Bronchial epithelial cell (primary cell): Measurements from ENCODE around the gene ADSS1. TPM values are rescaled to one million over a fixed set of nuclear protein-coding genes. Genes with fewer than 3 reads are reported as not detected.

Experiments used
- DNase-seq: peaks from one replicate; pipeline ENCODE4 v3.0.0-alpha.2; 2010; ENCODE audit warnings: low read depth
- FAIRE-seq: peaks from 2 replicates; lab custom pipeline; 2011; peaks lifted over from hg19 to GRCh38; lab: Jason Lieb, UNC
- H3K27me3 ChIP-seq: 2 replicates; pipeline ENCODE4 v1.5.1; 2011; ENCODE audit warnings: low read length; ENCODE audit not compliant: control insufficient read depth, insufficient read depth
- H3K36me3 ChIP-seq: 2 replicates; pipeline ENCODE4 v1.5.1; 2011; ENCODE audit warnings: low read length; ENCODE audit not compliant: control insufficient read depth, insufficient read depth
- H3K4me3 ChIP-seq: 2 replicates; pipeline ENCODE4 v1.5.1; 2011; ENCODE audit warnings: mild to moderate bottlenecking, low read depth, low read length, control low read depth
- CTCF ChIP-seq: IDR thresholded peaks from 2 replicates; pipeline ENCODE4 v1.5.1; 2011; ENCODE audit warnings: mild to moderate bottlenecking, moderate library complexity, low read length, control low read depth, inconsistent platforms; ENCODE audit not compliant: insufficient read depth, severe bottlenecking
- total RNA-seq: library from RNA; depleted of rRNA; stranded (reverse); fragments of >200 nt; gene quantifications from 2 replicates; pipeline ENCODE4 v1.2.1, GENCODE V29; 2014

Gene ADSS1
- total RNA-seq, 1 donor from 2014 or later = 18.2 TPM

DNA sequence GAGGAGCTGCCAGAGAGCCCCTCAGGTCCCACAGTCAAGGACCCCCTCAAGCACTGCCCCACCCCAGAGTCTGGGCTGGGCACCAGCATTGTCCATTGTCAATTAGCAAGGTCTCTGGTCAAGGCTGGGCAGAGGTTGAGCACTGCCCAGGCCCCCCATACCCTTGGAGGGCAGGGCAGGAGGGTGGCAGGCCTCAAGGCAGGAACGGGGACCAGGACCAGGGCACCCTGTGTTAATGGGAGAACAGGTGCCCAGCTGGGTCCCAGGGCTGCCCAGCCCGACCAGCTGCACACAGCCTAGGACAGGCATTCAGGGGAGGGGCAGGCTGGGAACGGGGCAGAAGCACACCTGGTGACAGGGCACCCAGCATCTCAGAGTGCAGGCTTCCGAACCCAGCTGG is 47.3 kb downstream of the ADSS1 start:
- DNase-seq (no peak), FAIRE-seq (no peak)
- Histone ChIP-seq H3K27me3 (no peaks in the 10 kb centered on the region), H3K4me3 (no peak overlapping the region), H3K36me3 (peaks cover 25% of the 10 kb centered on the region)
- TF ChIP-seq CTCF = no peak

DNA sequence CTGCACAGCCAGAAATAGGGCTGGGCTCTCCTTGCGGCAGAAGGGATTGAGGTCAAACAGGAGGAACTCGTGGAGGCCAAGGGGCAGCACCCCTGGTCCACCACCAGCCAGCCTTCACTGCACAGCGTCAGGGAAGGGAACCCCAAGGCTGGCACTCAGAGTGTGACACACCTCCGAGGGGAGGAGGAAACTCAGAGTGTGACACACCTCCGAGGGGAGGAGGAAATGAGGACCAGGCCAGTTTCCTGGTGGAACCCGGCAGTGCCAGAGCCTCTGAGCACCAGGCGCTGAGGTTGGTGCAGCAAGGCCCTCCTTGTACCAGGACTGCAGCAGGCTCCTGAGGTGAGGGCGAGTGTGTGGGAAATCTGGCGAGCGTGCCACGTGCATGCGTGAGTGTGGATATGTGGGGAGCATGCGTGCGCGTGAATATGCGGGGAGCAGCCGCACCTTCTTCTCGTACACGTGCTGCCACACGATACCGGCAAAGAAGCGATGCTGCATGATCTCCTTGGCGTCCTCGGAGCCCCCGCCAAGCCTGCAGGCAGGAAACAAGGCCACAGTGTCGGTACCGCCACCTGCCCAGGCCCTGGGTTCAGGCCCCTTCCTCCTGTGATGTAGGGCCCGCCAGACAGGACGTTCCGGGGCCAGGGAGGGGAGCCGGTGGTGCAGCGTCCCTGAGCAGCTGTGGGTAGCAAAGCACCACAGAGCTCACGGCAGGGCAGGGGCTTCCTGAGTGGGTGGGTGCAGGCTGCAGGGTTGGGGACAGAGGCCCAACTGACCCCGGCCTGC is 48.1 kb downstream of the ADSS1 start:
- no peak overlapping the region for H3K4me3 ChIP-seq
- DNase-seq (no peak), FAIRE-seq (no peak)
- no peak for TF ChIP-seq CTCF
- H3K36me3 ChIP-seq = peaks cover 29% of the 10 kb centered on the region
- H3K27me3 ChIP-seq = no peaks in the 10 kb centered on the region

DNA sequence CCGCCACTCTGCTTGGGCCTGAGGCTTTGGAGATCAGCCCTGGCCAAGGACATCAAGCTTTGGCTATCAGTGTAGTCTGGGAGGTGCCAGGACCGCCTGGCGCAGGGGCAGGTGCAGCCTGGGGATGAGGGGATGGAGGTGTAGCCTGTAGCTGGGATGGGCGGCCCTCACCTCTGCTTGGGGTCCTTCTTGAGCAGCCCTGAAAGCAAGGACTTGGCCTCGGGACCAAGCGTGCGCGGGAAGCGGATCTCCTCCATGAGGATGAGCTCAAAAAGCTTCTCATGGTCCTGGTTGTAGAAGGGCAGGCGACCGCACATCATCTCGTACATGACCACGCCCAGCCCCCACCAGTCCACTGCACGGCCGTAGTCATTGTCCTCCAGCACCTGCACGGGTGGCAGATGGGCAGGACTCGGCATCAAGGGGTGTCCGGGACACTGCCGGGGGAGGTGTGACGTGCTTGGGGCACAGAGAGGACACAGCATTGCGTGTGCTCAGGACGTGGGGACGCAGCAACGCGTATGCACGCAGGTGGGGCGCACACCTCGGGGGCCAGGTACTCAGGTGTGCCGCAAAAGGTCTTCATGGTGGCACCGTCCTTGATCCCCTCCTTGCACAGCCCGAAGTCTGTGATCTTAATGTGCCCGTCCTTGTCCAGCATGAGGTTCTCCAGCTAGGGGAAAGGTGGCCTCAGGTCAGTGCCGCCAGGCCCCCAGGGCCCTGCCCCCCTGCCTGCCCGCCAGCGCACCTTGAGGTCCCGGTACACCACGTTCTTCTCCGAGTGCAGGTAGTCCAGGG is 48.9 kb downstream of the ADSS1 start:
- peaks cover 33% of the 10 kb centered on the region for H3K36me3 ChIP-seq
- no peaks in the 10 kb centered on the region for H3K27me3 ChIP-seq
- no peak overlapping the region for H3K4me3 ChIP-seq
- FAIRE-seq (no peak), DNase-seq (no peak)
- no peak for TF ChIP-seq CTCF

DNA sequence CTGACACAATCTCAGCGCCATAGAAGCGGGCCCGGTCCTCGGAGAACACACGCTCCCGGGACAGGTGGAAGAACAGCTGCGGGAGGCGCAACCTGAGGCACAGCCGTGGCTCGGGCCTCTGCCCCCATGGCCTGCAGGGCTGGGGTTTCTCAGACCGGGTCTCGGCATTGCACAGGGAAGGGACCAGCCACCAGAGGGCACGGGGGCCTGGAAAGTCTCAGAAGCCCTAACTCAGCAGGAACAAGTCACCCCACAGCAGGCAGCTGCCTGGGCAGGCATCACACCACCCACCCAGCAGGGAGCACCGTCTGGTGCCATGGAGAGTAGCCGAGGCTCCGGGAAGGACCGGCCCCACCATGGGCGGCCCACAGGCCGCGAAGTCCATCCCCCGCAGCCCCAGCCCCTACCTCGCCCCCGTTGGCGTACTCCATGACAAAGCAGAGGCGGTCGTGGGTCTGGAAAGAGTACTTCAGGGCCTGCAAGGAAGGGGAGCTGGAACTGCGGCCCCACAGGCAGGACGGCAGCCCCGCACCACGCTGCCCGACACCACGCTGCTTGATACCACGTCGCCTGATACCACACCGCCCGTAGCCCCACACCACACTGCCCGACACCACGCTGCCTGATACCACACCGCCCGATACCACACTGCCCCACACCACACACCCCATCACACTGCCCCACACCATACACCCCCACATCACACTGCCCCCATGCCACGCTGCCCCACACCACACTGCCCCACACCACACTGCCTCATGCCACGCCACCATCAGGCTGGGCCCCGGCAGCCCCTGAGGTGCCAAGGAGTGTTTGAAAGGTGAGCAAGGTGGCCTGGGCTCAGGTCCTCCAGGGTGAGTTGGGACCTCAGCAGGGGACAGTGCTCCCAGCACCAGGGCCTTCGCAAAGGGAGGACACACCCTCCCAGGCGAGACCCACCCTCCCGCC is 49.8 kb downstream of the ADSS1 start:
- FAIRE-seq = no peak
- Histone ChIP-seq H3K36me3 (peaks cover 36% of the 10 kb centered on the region), H3K4me3 (no peak overlapping the region), H3K27me3 (no peaks in the 10 kb centered on the region)
- no peak for DNase-seq
- TF ChIP-seq CTCF = no peak

GRCh38 chr14:104774453-104775072 is 50.5 kb downstream of the ADSS1 start:
- FAIRE-seq (no peak), DNase-seq (no peak)
- no peaks in the 10 kb centered on the region for H3K27me3 ChIP-seq
- no peak overlapping the region for H3K4me3 ChIP-seq
- peaks cover 38% of the 10 kb centered on the region for H3K36me3 ChIP-seq
- TF ChIP-seq CTCF = no peak
